Measurements from ENCODE around the gene ROR2.
"Not testable (repeated sequence)": the region's sequence is repeated elsewhere in the genome, so short reads cannot be mapped to it uniquely, and the experiment has no call there.

Gene ROR2

DNA sequence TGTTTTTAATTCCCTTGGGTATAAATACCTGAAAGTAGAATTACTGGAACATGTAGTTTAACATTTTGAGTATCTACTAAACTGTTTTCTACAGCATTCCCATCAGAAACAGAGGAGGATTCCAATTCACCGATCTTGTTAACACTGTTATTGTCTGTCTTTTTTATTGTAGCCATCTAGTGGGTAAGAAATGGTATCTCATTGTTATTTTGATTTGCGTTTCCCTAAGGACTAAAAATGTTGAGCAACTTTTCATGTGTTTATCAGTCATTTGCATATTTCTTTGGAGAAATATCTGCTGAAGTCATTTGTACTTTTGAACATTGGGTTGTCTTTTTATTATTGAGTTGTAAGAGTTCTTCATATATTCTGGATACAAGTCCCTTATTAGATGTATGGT lies 391.1 kb downstream of the ROR2 start:
- no peak overlapping the region for H3K9ac ChIP-seq (ENCODE audit: low read length)
- no peaks in the 10 kb centered on the region for H3K27me3 ChIP-seq (ENCODE audit: control insufficient read depth, insufficient read depth, low read length)
- H3K4me3 ChIP-seq (ENCODE audit: low read length): no peak overlapping the region
- no peaks in the 10 kb centered on the region for H3K36me3 ChIP-seq (ENCODE audit: control insufficient read depth, insufficient read depth, low read length)
- no peaks in the 10 kb centered on the region for H3K4me1 ChIP-seq (ENCODE audit: control insufficient read depth, insufficient read depth, low read length)
- H3K27ac ChIP-seq (ENCODE audit: low read depth, low read length): no peak overlapping the region

DNA sequence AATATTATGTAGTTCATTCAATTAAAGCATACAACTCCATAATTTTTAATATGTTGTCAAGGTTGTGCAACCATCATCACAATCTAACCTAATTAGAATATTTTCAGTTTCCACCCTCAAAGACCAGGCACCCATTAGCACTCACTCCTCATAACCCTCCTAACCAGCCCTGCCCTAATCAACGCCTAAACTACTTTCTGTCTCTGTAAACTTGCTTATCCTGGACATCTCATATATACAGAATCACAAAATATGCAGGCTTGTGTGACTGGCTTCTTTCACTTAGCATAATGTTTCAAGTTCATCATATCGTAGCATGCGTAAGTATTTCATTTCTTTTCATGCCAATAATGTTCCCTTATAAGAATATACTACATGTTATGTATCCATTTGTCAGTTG lies 391.6 kb downstream of the ROR2 start:
- H3K36me3 ChIP-seq (ENCODE audit: control insufficient read depth, insufficient read depth, low read length): no peaks in the 10 kb centered on the region
- H3K9ac ChIP-seq (ENCODE audit: low read length): no peak overlapping the region
- H3K27ac ChIP-seq (ENCODE audit: low read depth, low read length): no peak overlapping the region
- no peaks in the 10 kb centered on the region for H3K4me1 ChIP-seq (ENCODE audit: control insufficient read depth, insufficient read depth, low read length)
- H3K27me3 ChIP-seq (ENCODE audit: control insufficient read depth, insufficient read depth, low read length): no peaks in the 10 kb centered on the region
- H3K4me3 ChIP-seq (ENCODE audit: low read length): no peak overlapping the region

DNA sequence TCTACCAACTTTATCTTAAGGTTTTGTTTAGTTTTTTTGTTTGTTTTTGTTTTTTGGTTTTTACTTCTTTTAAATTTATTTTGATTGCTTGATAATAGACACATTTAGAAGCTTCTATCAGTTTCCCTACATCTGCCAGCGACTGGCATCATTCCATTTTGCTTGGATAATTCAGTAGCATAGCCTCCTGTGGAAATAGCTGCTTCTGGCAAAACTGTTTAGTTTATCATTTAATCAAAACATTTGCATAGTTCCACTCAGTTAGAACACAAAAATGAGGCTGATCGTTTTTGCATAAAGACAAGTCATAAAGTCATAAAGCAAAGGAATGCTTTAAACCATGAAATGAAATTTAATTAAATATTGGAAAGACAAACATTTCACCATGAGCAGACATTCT lies 392.7 kb downstream of the ROR2 start:
- H3K4me3 ChIP-seq (ENCODE audit: low read length): no peak overlapping the region
- H3K36me3 ChIP-seq (ENCODE audit: control insufficient read depth, insufficient read depth, low read length): no peaks in the 10 kb centered on the region
- H3K27me3 ChIP-seq (ENCODE audit: control insufficient read depth, insufficient read depth, low read length): no peaks in the 10 kb centered on the region
- no peak overlapping the region for H3K9ac ChIP-seq (ENCODE audit: low read length)
- no peaks in the 10 kb centered on the region for H3K4me1 ChIP-seq (ENCODE audit: control insufficient read depth, insufficient read depth, low read length)
- no peak overlapping the region for H3K27ac ChIP-seq (ENCODE audit: low read depth, low read length)

DNA sequence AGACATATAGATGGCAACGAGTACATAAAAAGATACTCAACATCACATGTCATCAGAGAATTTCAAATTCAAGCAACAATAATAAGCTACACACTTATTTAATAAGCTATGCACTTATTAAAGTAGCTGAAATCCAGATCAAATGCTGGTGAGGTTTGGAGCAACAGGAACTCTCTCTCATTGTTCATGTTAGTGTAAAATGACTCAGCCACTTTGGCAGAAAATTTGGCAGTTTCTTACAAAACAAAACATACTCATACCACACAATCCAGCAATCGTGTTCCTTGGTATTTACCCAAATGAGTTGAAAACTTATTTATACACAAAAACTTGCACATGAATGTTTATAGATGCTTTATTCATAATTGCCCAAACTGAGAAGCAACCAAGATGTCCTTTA lies 394.9 kb downstream of the ROR2 start:
- Histone ChIP-seq H3K4me3 (ENCODE audit: low read length) (no peak overlapping the region), H3K27ac (ENCODE audit: low read depth, low read length) (no peak overlapping the region), H3K4me1 (ENCODE audit: control insufficient read depth, insufficient read depth, low read length) (no peaks in the 10 kb centered on the region), H3K9ac (ENCODE audit: low read length) (no peak overlapping the region), H3K36me3 (ENCODE audit: control insufficient read depth, insufficient read depth, low read length) (no peaks in the 10 kb centered on the region), H3K27me3 (ENCODE audit: control insufficient read depth, insufficient read depth, low read length) (no peaks in the 10 kb centered on the region)

DNA sequence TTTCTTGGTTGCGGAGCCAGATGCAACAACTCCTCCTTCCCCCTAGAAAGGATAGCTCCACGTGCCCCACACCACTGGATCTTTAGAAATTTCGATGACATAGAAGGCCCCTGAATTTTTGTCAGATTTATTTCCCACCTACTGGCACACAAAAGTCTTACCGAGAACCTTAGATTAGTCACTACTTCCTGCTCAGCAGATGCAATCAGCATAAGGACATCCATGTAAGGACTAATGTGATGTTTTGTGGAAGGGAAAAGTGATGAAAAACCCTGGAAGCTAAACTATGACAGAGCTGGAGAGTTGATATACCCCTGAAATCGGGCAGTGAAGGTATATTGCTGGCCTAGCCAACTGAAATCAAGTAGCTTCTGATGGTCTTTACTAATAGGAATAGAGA lies 400.9 kb downstream of the ROR2 start:
- Histone ChIP-seq H3K4me3 (ENCODE audit: low read length) (no peak overlapping the region), H3K36me3 (ENCODE audit: control insufficient read depth, insufficient read depth, low read length) (no peaks in the 10 kb centered on the region), H3K27ac (ENCODE audit: low read depth, low read length) (no peak overlapping the region), H3K9ac (ENCODE audit: low read length) (no peak overlapping the region), H3K4me1 (ENCODE audit: control insufficient read depth, insufficient read depth, low read length) (no peaks in the 10 kb centered on the region), H3K27me3 (ENCODE audit: control insufficient read depth, insufficient read depth, low read length) (no peaks in the 10 kb centered on the region)

DNA sequence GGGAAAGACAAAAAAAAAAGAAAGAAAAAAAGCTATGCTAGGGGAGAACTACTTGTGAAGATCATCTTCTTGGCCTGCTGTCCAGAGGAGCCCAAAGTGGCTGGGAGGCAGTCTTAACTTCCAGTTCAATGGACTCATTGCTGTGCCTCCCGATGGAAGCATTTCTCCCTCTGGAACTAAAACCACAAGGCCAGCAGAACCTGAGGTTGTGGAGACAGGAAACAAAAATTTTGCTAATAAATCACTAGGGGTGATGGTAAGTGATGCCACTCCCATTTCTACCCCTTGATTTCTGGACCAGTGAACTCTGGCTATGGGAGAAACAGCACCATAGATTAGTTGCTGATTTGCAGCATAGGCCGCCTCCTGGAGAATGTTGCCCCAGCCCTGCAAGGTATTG lies 402.9 kb downstream of the ROR2 start:
- Histone ChIP-seq H3K36me3 (ENCODE audit: control insufficient read depth, insufficient read depth, low read length) (no peaks in the 10 kb centered on the region), H3K9ac (ENCODE audit: low read length) (no peak overlapping the region), H3K27ac (ENCODE audit: low read depth, low read length) (no peak overlapping the region), H3K4me3 (ENCODE audit: low read length) (no peak overlapping the region), H3K27me3 (ENCODE audit: control insufficient read depth, insufficient read depth, low read length) (no peaks in the 10 kb centered on the region), H3K4me1 (ENCODE audit: control insufficient read depth, insufficient read depth, low read length) (no peaks in the 10 kb centered on the region)

DNA sequence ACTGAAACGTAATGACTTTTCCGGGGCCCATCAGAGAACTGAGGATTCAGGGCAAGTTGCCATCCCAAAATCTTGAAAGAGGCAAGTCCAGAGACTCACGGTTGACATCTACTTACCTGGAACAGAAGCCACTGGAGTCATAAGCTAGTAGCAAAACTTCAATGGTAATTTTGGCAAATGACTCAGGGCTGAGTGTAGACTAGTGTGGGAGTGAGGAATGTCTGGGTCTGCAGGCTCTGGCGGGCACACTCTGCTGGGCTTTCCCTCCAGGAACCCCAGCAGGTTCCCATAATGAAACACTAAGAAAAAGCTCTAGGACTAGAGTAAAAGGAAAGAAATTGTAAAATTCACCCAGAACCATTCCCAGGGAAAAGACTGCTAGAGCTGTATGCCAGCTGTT lies 403.5 kb downstream of the ROR2 start:
- H3K27me3 ChIP-seq (ENCODE audit: control insufficient read depth, insufficient read depth, low read length): no peaks in the 10 kb centered on the region
- H3K36me3 ChIP-seq (ENCODE audit: control insufficient read depth, insufficient read depth, low read length): no peaks in the 10 kb centered on the region
- no peak overlapping the region for H3K27ac ChIP-seq (ENCODE audit: low read depth, low read length)
- H3K4me3 ChIP-seq (ENCODE audit: low read length): no peak overlapping the region
- H3K4me1 ChIP-seq (ENCODE audit: control insufficient read depth, insufficient read depth, low read length): no peaks in the 10 kb centered on the region
- no peak overlapping the region for H3K9ac ChIP-seq (ENCODE audit: low read length)

DNA sequence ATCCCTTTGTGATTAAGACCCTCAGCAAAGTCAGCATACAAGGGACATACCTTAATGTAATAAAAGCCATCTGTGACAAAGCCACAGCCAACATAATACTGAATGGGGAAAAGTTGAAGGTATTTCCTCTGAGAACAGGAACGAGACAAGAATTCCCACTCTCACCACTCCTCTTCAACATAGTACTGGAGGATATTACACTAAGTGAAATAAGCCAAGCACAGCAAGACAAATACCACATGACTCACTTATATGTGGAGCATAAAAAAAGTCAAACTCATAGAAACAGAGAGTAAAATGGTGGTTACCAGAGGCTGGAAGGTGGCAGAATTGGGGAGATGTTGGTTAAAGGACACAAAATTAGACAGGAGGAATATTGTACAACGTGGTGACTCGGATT lies 408.3 kb downstream of the ROR2 start:
- Histone ChIP-seq H3K9ac (ENCODE audit: low read length) (no peak overlapping the region), H3K27me3 (ENCODE audit: control insufficient read depth, insufficient read depth, low read length) (no peaks in the 10 kb centered on the region), H3K27ac (ENCODE audit: low read depth, low read length) (no peak overlapping the region), H3K4me3 (ENCODE audit: low read length) (no peak overlapping the region), H3K36me3 (ENCODE audit: control insufficient read depth, insufficient read depth, low read length) (no peaks in the 10 kb centered on the region), H3K4me1 (ENCODE audit: control insufficient read depth, insufficient read depth, low read length) (no peaks in the 10 kb centered on the region)

DNA sequence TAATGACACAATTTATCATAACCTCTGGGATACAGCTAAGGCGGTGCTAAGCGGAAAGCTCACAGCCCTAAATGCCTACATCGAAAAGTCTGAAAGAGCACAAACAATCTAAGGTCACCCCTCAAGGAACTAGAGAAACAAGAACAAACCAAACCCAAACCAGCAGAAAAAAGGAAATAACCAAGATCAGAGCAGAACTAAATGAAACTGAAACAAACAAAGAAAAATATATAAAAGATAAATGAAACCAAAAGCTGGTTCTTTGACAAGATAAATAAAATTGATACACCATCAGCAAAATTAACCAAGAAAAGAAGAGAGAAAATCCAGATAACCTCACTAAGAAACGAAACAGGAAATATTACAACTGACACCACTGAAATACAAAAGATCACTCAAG lies 409.5 kb downstream of the ROR2 start:
- H3K4me3 ChIP-seq (ENCODE audit: low read length); H3K9ac ChIP-seq (ENCODE audit: low read length); H3K27ac ChIP-seq (ENCODE audit: low read depth, low read length); H3K4me1 ChIP-seq (ENCODE audit: control insufficient read depth, insufficient read depth, low read length); H3K36me3 ChIP-seq (ENCODE audit: control insufficient read depth, insufficient read depth, low read length); H3K27me3 ChIP-seq (ENCODE audit: control insufficient read depth, insufficient read depth, low read length): not testable (repeated sequence)

DNA sequence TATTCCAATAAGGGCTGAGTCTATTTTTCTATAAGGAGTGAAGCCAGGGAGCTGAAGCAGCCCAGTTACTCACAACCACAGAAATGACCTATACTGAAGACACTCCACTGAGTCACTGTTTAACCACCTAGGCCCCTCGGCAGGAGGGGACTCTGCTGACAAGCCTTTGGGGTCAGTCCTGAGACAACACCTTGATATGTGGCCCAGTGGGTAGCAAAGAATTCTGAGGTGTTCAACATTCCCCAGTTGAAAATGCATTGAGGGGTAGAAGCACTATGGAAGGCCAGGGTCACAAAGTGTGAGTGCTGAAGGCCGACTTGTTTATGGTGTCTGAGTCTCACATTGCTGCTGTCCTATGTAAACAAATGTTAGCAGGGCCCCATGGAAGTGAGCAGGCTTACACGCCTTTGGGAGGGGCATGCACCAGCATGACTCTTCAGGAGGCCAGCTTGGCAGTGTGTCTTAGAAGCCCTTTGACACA lies 413.8 kb downstream of the ROR2 start:
- Histone ChIP-seq H3K4me3 (ENCODE audit: low read length) (no peak overlapping the region), H3K4me1 (ENCODE audit: control insufficient read depth, insufficient read depth, low read length) (no peaks in the 10 kb centered on the region), H3K9ac (ENCODE audit: low read length) (no peak overlapping the region), H3K27me3 (ENCODE audit: control insufficient read depth, insufficient read depth, low read length) (no peaks in the 10 kb centered on the region), H3K27ac (ENCODE audit: low read depth, low read length) (no peak overlapping the region), H3K36me3 (ENCODE audit: control insufficient read depth, insufficient read depth, low read length) (no peaks in the 10 kb centered on the region)

DNA sequence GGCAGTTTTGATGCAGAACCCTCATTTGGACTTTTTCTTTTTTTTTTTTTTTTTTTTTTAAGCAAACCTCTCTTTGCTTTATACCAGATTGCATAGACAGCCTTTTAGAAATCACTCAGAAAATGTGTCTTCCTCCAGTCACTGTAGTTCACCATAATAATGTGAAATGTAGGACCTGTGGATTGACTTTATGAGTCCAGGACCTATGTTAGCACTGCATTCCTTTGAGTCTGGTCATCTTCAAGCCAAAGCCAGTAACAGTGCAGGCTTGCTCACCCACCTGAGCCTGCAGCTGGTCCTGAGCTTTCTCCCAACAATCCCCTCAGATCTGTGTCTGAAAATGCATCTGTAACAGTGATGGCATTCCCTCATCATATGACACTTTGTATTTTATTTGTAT lies 415.7 kb downstream of the ROR2 start:
- H3K4me3 ChIP-seq (ENCODE audit: low read length): no peak overlapping the region
- no peaks in the 10 kb centered on the region for H3K27me3 ChIP-seq (ENCODE audit: control insufficient read depth, insufficient read depth, low read length)
- no peaks in the 10 kb centered on the region for H3K36me3 ChIP-seq (ENCODE audit: control insufficient read depth, insufficient read depth, low read length)
- H3K27ac ChIP-seq (ENCODE audit: low read depth, low read length): no peak overlapping the region
- H3K4me1 ChIP-seq (ENCODE audit: control insufficient read depth, insufficient read depth, low read length): no peaks in the 10 kb centered on the region
- no peak overlapping the region for H3K9ac ChIP-seq (ENCODE audit: low read length)

DNA sequence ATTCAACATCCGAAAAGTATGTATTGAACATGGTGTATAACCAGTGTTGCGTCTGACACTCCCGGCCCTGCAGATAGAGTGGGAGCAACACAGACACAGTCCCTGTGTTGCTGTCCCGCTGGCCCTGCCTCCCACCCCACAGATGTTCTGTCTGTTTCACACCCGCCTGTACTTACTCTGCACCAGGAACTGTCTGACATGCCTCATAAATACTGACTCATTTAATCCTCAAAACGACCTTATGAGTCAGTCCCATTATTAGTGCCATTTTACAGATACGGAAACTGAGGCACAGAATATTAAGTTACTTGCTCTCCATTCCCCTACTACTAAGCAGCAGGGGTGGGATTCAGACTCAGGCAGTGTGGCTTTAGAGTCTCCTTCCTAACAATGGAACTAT lies 416.6 kb downstream of the ROR2 start:
- H3K36me3 ChIP-seq (ENCODE audit: control insufficient read depth, insufficient read depth, low read length): no peaks in the 10 kb centered on the region
- no peaks in the 10 kb centered on the region for H3K4me1 ChIP-seq (ENCODE audit: control insufficient read depth, insufficient read depth, low read length)
- no peak overlapping the region for H3K27ac ChIP-seq (ENCODE audit: low read depth, low read length)
- H3K9ac ChIP-seq (ENCODE audit: low read length): no peak overlapping the region
- H3K27me3 ChIP-seq (ENCODE audit: control insufficient read depth, insufficient read depth, low read length): no peaks in the 10 kb centered on the region
- no peak overlapping the region for H3K4me3 ChIP-seq (ENCODE audit: low read length)

DNA sequence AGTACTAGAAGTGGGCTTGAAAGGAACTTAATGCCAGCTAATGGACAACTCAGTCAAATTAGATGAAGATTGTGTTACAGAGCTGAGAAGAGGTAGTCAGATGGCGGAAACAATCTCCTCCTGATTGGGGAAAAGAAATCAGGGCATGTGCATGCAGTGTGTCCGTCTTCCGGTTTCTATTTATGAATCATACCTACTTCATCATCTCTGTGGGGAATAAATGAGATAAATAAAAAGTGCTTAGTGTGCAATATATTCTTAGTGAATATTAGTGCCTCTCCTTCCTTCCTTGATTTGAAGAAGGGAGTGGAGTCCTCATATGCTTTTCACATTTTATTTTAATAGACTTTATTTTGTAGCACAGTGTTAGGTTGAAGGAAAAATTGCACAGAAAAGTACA lies 417.7 kb downstream of the ROR2 start:
- no peaks in the 10 kb centered on the region for H3K4me1 ChIP-seq (ENCODE audit: control insufficient read depth, insufficient read depth, low read length)
- H3K27me3 ChIP-seq (ENCODE audit: control insufficient read depth, insufficient read depth, low read length): no peaks in the 10 kb centered on the region
- no peak overlapping the region for H3K27ac ChIP-seq (ENCODE audit: low read depth, low read length)
- no peak overlapping the region for H3K9ac ChIP-seq (ENCODE audit: low read length)
- no peak overlapping the region for H3K4me3 ChIP-seq (ENCODE audit: low read length)
- H3K36me3 ChIP-seq (ENCODE audit: control insufficient read depth, insufficient read depth, low read length): no peaks in the 10 kb centered on the region

DNA sequence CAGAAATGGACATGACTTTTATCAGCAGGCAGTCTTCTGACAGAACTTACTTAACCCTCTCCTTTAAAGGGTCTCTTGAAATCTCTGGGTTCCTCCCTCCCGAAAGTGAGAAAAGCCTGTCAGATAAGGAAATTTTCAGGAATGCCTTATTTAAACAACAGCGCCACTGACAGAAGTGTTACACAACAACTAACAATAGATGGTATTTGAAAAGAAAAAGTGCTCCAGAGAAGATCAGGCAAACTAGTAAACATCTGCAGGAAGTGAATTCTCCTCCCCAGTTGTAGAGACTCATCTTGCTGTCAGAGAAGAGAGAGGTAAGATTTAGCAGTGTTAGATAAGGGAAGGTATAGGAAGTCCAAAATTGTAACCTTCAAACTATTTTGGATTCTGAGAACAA lies 419.2 kb downstream of the ROR2 start:
- no peak overlapping the region for H3K9ac ChIP-seq (ENCODE audit: low read length)
- H3K27ac ChIP-seq (ENCODE audit: low read depth, low read length): no peak overlapping the region
- H3K4me3 ChIP-seq (ENCODE audit: low read length): no peak overlapping the region
- H3K36me3 ChIP-seq (ENCODE audit: control insufficient read depth, insufficient read depth, low read length): no peaks in the 10 kb centered on the region
- no peaks in the 10 kb centered on the region for H3K4me1 ChIP-seq (ENCODE audit: control insufficient read depth, insufficient read depth, low read length)
- H3K27me3 ChIP-seq (ENCODE audit: control insufficient read depth, insufficient read depth, low read length): no peaks in the 10 kb centered on the region
